HUDEP-2 (cell line): ENCODE results near the gene FMR1.

Source experiments
- DNase-seq, 76 experiments: peaks; one replicate each; lab custom pipeline; 2025; ENCODE audit not compliant: unreplicated experiment in 76 of 76; lab: John Stamatoyannopoulos, UW

FMR1 gene

GRCh38 chrX:147914591-147914990 is 2.9 kb downstream of the FMR1 start:
- no peak for DNase-seq

- no peak for DNase-seq
Measured at GRCh38 chrX:147916375-147916968, 4.8 kb downstream of the FMR1 start.

- DNase-seq = no peak
Measured at GRCh38 chrX:147917700-147918695, 6.3 kb downstream of the FMR1 start.

GRCh38 chrX:147920161-147920666 is 8.5 kb downstream of the FMR1 start:
- no peak for DNase-seq

- no peak for DNase-seq
Measured at GRCh38 chrX:147923605-147924004, 11.9 kb downstream of the FMR1 start.

GRCh38 chrX:147927256-147927655 is 15.5 kb downstream of the FMR1 start:
- DNase-seq = no peak

- no peak for DNase-seq
Measured at GRCh38 chrX:147933815-147934214, 22.1 kb downstream of the FMR1 start.

- DNase-seq = no peak
Measured at GRCh38 chrX:147935156-147935758, 23.5 kb downstream of the FMR1 start.

GRCh38 chrX:147945286-147945685 is 33.6 kb downstream of the FMR1 start:
- DNase-seq = no peak

- no peak for DNase-seq
Measured at GRCh38 chrX:147948531-147948930, 36.8 kb downstream of the FMR1 start.

GRCh38 chrX:147950352-147950751 is 38.6 kb downstream of the FMR1 start:
- no peak for DNase-seq

- DNase-seq = no peak
Measured at GRCh38 chrX:147953976-147954375, 42.3 kb downstream of the FMR1 start.

GRCh38 chrX:147957291-147957690 is 45.6 kb downstream of the FMR1 start:
- DNase-seq = no peak

GRCh38 chrX:147958291-147958690 is 46.6 kb downstream of the FMR1 start:
- no peak for DNase-seq

GRCh38 chrX:147960722-147961121 is 49.0 kb downstream of the FMR1 start:
- DNase-seq = no peak

- no peak for DNase-seq
Measured at GRCh38 chrX:147962476-147962875, 50.8 kb downstream of the FMR1 start.

GRCh38 chrX:147978931-147979330 is 67.2 kb downstream of the FMR1 start:
- DNase-seq = no peak

GRCh38 chrX:147981038-147981752 is 69.5 kb downstream of the FMR1 start, which contains the start of gene FMR1NB:
Gene FMR1NB, plus strand, starts transcription at chrX:147981337. Its CDS starts 66 bp downstream, at chrX:147981403.
- no peak for DNase-seq
